ENCODE measurements around the gene NDUFS5.
"Not testable (repeated sequence)": the region's sequence is repeated elsewhere in the genome, so short reads cannot be mapped to it uniquely, and the experiment has no call there.

NDUFS5 gene

GRCh38 chr1:39063775-39064174, 37.6 kb downstream of the NDUFS5 start:
- no peak for DNase-seq (ENCODE audit: low read depth)

GRCh38 chr1:39065542-39065941, 39.4 kb downstream of the NDUFS5 start:
- DNase-seq (ENCODE audit: low read depth) = no peak

- not testable (repeated sequence) for DNase-seq (ENCODE audit: low read depth)
Observed at GRCh38 chr1:39068227-39068626, 42.1 kb downstream of the NDUFS5 start.

- DNase-seq (ENCODE audit: low read depth) = not testable (repeated sequence)
Observed at GRCh38 chr1:39071557-39071956, 45.4 kb downstream of the NDUFS5 start.

GRCh38 chr1:39076127-39076798, 50.1 kb downstream of the NDUFS5 start:
- DNase-seq (ENCODE audit: low read depth) = peak; percentile 38

- no peak for DNase-seq (ENCODE audit: low read depth)
Observed at GRCh38 chr1:39076799-39077148, 50.6 kb downstream of the NDUFS5 start.

GRCh38 chr1:39080269-39080826, 54.2 kb downstream of the NDUFS5 start:
- DNase-seq (ENCODE audit: low read depth) = no peak

- DNase-seq (ENCODE audit: low read depth) = no peak
Observed at GRCh38 chr1:39080831-39081270, 54.7 kb downstream of the NDUFS5 start.

GRCh38 chr1:39081271-39082009, 55.3 kb downstream of the NDUFS5 start:
- DNase-seq (ENCODE audit: low read depth) = no peak

- DNase-seq (ENCODE audit: low read depth) = no peak
Observed at GRCh38 chr1:39082010-39082799, 56.1 kb downstream of the NDUFS5 start.

- no peak for DNase-seq (ENCODE audit: low read depth)
Observed at GRCh38 chr1:39082811-39083576, 56.8 kb downstream of the NDUFS5 start.

- no peak for DNase-seq (ENCODE audit: low read depth)
Observed at GRCh38 chr1:39084191-39084590, 58.0 kb downstream of the NDUFS5 start.
